Glutamatergic neuron (in vitro differentiated cells): ENCODE results near the gene L3MBTL4. TPM values are rescaled to one million over a fixed set of nuclear protein-coding genes. Genes with fewer than 3 reads are reported as not detected.

ENCODE experiments used
- DNase-seq: peaks from one replicate; pipeline ENCODE4 v3.0.0; 2022
- H3K27ac Mint-ChIP-seq: one replicate; pipeline ENCODE4 v1.8.0; 2020; ENCODE audit warnings: mild to moderate bottlenecking, mixed read lengths, inconsistent platforms; ENCODE audit not compliant: unreplicated experiment
- H3K27me3 Mint-ChIP-seq: one replicate; pipeline ENCODE4 v1.8.0; 2020; ENCODE audit warnings: mild to moderate bottlenecking, moderate library complexity, mixed read lengths, inconsistent platforms; ENCODE audit not compliant: unreplicated experiment
- H3K36me3 Mint-ChIP-seq: one replicate; pipeline ENCODE4 v1.8.0; 2020; ENCODE audit warnings: mild to moderate bottlenecking, mixed read lengths, inconsistent platforms; ENCODE audit not compliant: unreplicated experiment
- H3K4me1 Mint-ChIP-seq: one replicate; pipeline ENCODE4 v1.8.0; 2020; ENCODE audit warnings: mild to moderate bottlenecking, low read depth, mixed read lengths, inconsistent platforms; ENCODE audit not compliant: unreplicated experiment
- H3K4me3 Mint-ChIP-seq: one replicate; pipeline ENCODE4 v1.8.0; 2020; ENCODE audit warnings: mild to moderate bottlenecking, mixed read lengths, inconsistent platforms; ENCODE audit not compliant: unreplicated experiment
- H3K9me3 Mint-ChIP-seq: one replicate; pipeline ENCODE4 v1.8.0; 2020; ENCODE audit warnings: mild to moderate bottlenecking, moderate library complexity, mixed read lengths, inconsistent platforms; ENCODE audit not compliant: unreplicated experiment
- CTCF ChIP-seq: fragments of 200-600 bp; sonication (generic); IDR thresholded peaks from one replicate; pipeline ENCODE4 v1.5.0; 2021; ENCODE audit not compliant: partially characterized antibody, unreplicated experiment
- total RNA-seq: library from RNA; stranded (reverse); fragmentation: NEBNext Ultra II Directional; extraction: Animal tissue kit (Norgen Biotek cat#: 25700); gene quantifications from one replicate; pipeline ENCODE4 v1.2.1, GENCODE V29; 2021; ENCODE audit not compliant: unreplicated experiment

L3MBTL4 gene
- total RNA-seq, 1 donor from 2014 or later: 0.32 TPM

- no peak for TF ChIP-seq CTCF
- H3K27ac Mint-ChIP-seq: no peak overlapping the region
- peaks cover 2% of the 10 kb centered on the region for H3K27me3 Mint-ChIP-seq
- peaks cover 4% of the 10 kb centered on the region for H3K9me3 Mint-ChIP-seq
- H3K4me1 Mint-ChIP-seq: peaks cover 15% of the 10 kb centered on the region
- DNase-seq: no peak
- H3K36me3 Mint-ChIP-seq: no peaks in the 10 kb centered on the region
- no peak overlapping the region for H3K4me3 Mint-ChIP-seq
Measured at GRCh38 chr18:5948237-5948636, 466.5 kb downstream of the L3MBTL4 start.

GRCh38 chr18:5944448-5944847, 470.3 kb downstream of the L3MBTL4 start:
- Mint-ChIP-seq H3K27ac (no peak overlapping the region), H3K36me3 (no peaks in the 10 kb centered on the region), H3K4me1 (peaks cover 7% of the 10 kb centered on the region), H3K27me3 (no peaks in the 10 kb centered on the region), H3K4me3 (no peak overlapping the region), H3K9me3 (no peaks in the 10 kb centered on the region)
- no peak for DNase-seq
- no peak for TF ChIP-seq CTCF

GRCh38 chr18:5943514-5943913, 471.2 kb downstream of the L3MBTL4 start:
- H3K27me3 Mint-ChIP-seq: no peaks in the 10 kb centered on the region
- no peak overlapping the region for H3K27ac Mint-ChIP-seq
- H3K4me3 Mint-ChIP-seq: no peak overlapping the region
- no peaks in the 10 kb centered on the region for H3K36me3 Mint-ChIP-seq
- no peaks in the 10 kb centered on the region for H3K9me3 Mint-ChIP-seq
- DNase-seq: no peak
- TF ChIP-seq CTCF: no peak
- H3K4me1 Mint-ChIP-seq: peaks cover 7% of the 10 kb centered on the region

GRCh38 chr18:5942591-5942990, 472.1 kb downstream of the L3MBTL4 start:
- Mint-ChIP-seq H3K36me3 (no peaks in the 10 kb centered on the region), H3K27ac (no peak overlapping the region)

GRCh38 chr18:5941890-5942289, 472.8 kb downstream of the L3MBTL4 start:
- DNase-seq: no peak
- Mint-ChIP-seq H3K4me1 (peaks cover 14% of the 10 kb centered on the region), H3K9me3 (no peaks in the 10 kb centered on the region), H3K36me3 (no peaks in the 10 kb centered on the region), H3K27me3 (no peaks in the 10 kb centered on the region), H3K4me3 (no peak overlapping the region), H3K27ac (no peak overlapping the region)
- TF ChIP-seq CTCF: no peak

More at GRCh38 chr18:5942591-5942990, 472.1 kb downstream of the L3MBTL4 start:
- TF ChIP-seq CTCF: no peak
- Mint-ChIP-seq H3K9me3 (no peaks in the 10 kb centered on the region), H3K27me3 (no peaks in the 10 kb centered on the region), H3K4me1 (peaks cover 7% of the 10 kb centered on the region), H3K4me3 (no peak overlapping the region)
- DNase-seq: no peak
